ENCODE data around the gene ZNF408. TPM values are rescaled to one million over a fixed set of nuclear protein-coding genes. Genes with fewer than 3 reads are reported as not detected.

The ZNF408 gene
- polyA plus RNA-seq, 1 donor from 2014 or later = 9.1 TPM

DNA sequence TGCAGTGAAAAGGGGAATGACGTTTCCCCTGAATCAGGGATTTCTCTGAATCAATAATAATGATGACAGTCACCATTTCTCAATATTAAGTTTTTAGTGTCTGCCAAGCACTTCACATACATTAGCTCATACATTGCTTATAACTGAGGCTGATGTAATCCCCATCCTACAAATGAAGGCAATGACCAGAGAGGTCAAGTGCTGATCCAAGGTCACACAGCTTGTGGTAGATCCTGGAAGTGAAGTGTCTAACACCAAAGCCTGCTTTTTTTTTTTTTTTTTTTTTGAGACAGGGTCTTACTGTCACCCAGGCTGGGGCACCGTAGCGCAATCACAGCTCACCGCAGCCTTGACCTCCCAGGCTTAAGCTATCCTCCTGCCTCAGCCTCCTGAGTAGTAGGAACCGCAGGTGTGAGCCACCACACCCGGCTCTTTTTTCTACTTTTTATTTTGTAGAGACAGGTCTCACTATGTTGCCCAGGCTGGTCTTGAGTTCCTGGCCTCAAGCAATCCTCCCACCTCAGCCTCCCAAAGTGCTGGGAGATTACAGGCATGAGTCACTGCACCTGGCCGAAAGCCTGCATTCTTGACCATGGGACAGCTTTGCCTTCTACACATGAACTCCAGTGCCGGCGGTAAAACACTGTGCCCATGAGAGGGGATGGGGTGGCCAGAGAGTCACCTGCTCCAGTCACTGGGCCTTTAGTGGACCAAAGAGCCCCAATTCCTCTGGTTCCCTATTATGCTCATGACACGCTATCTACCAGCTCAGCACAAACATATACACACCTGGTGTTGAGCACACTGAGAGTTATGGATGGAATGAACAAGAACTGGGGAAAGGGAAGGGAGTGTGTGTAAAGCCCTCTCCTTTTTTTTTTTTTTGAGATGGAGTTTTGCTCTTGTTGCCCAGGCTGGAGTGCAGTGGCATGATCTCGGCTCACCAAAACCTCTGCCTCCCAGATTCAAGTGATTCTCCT lies 17.8 kb upstream of the ZNF408 start:
- no peak overlapping the region for H3K4me3 ChIP-seq (ENCODE audit: low read length)
- TF ChIP-seq, protein P1, sequence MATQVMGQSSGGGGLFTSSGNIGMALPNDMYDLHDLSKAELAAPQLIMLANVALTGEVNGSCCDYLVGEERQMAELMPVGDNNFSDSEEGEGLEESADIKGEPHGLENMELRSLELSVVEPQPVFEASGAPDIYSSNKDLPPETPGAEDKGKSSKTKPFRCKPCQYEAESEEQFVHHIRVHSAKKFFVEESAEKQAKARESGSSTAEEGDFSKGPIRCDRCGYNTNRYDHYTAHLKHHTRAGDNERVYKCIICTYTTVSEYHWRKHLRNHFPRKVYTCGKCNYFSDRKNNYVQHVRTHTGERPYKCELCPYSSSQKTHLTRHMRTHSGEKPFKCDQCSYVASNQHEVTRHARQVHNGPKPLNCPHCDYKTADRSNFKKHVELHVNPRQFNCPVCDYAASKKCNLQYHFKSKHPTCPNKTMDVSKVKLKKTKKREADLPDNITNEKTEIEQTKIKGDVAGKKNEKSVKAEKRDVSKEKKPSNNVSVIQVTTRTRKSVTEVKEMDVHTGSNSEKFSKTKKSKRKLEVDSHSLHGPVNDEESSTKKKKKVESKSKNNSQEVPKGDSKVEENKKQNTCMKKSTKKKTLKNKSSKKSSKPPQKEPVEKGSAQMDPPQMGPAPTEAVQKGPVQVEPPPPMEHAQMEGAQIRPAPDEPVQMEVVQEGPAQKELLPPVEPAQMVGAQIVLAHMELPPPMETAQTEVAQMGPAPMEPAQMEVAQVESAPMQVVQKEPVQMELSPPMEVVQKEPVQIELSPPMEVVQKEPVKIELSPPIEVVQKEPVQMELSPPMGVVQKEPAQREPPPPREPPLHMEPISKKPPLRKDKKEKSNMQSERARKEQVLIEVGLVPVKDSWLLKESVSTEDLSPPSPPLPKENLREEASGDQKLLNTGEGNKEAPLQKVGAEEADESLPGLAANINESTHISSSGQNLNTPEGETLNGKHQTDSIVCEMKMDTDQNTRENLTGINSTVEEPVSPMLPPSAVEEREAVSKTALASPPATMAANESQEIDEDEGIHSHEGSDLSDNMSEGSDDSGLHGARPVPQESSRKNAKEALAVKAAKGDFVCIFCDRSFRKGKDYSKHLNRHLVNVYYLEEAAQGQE (IDR thresholded peaks at IDR 0.05; ENCODE audit: borderline replicate concordance) = no peak
- TF ChIP-seq SMC3 (conservative IDR thresholded peaks at IDR 0.05; ENCODE audit: poor library complexity) = no peak
- TF ChIP-seq EZH2 (IDR thresholded peaks at IDR 0.05; ENCODE audit: borderline replicate concordance, insufficient read depth, low read length, poor library complexity, severe bottlenecking) = no peak
- no peak for TF ChIP-seq MXI1 (conservative IDR thresholded peaks at IDR 0.05; ENCODE audit: poor library complexity, severe bottlenecking)
- TF ChIP-seq, protein P2, sequence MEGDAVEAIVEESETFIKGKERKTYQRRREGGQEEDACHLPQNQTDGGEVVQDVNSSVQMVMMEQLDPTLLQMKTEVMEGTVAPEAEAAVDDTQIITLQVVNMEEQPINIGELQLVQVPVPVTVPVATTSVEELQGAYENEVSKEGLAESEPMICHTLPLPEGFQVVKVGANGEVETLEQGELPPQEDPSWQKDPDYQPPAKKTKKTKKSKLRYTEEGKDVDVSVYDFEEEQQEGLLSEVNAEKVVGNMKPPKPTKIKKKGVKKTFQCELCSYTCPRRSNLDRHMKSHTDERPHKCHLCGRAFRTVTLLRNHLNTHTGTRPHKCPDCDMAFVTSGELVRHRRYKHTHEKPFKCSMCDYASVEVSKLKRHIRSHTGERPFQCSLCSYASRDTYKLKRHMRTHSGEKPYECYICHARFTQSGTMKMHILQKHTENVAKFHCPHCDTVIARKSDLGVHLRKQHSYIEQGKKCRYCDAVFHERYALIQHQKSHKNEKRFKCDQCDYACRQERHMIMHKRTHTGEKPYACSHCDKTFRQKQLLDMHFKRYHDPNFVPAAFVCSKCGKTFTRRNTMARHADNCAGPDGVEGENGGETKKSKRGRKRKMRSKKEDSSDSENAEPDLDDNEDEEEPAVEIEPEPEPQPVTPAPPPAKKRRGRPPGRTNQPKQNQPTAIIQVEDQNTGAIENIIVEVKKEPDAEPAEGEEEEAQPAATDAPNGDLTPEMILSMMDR (IDR thresholded peaks at IDR 0.05; ENCODE audit: poor library complexity, severe bottlenecking) = no peak
- TF ChIP-seq EP300 (conservative IDR thresholded peaks at IDR 0.05; ENCODE audit: poor library complexity, severe bottlenecking) = no peak
- no peak for TF ChIP-seq TAF1 (IDR thresholded peaks at IDR 0.05; ENCODE audit: low read depth)
- TF ChIP-seq POLR2AphosphoS5 (IDR thresholded peaks at IDR 0.05) = no peak
- no peak for TF ChIP-seq RAD21 (conservative IDR thresholded peaks at IDR 0.05)
- H2AFZ ChIP-seq (ENCODE audit: low read depth, low read length) = no peak overlapping the region
- H3K9ac ChIP-seq (ENCODE audit: low read length) = no peak overlapping the region
- no peaks in the 10 kb centered on the region for H3F3A ChIP-seq (ENCODE audit: insufficient read depth, low read length, poor library complexity, severe bottlenecking)
- H3K27ac ChIP-seq (ENCODE audit: low read length) = no peak overlapping the region
- no peaks in the 10 kb centered on the region for H3K27me3 ChIP-seq (ENCODE audit: insufficient read depth, low read depth, low read length)
- no peaks in the 10 kb centered on the region for H3K9me2 ChIP-seq (ENCODE audit: insufficient read depth, low read length)
- no peaks in the 10 kb centered on the region for H3K36me3 ChIP-seq (ENCODE audit: insufficient read depth, low read length)
- H3K79me2 ChIP-seq (replicated peaks; ENCODE audit: insufficient read depth, low read length) = no peaks in the 10 kb centered on the region
- no peaks in the 10 kb centered on the region for H4K20me1 ChIP-seq (ENCODE audit: insufficient read depth)
- no peaks in the 10 kb centered on the region for H3K9me3 ChIP-seq (ENCODE audit: low read length)
- no peak overlapping the region for H3K4me2 ChIP-seq (ENCODE audit: low read length)

DNA sequence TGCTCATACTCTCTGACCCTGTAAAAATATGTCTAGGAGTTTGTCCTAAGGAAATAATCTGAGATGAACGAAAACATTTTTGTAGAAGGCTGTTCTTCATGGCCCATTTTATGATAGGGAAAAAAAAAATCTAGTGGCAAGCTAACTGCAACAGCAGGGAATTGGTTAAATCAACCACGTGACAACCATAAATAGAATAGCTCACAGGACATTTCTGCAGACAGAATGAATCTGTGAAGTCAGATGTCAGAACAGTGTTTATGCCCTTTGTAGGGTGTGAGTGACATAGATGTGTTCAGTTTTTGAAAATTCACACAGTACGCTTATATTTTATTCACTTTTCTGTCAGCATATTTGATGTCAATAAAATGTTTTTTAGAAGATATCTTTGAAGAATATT lies 16.5 kb upstream of the ZNF408 start:
- H3K9me2 ChIP-seq (ENCODE audit: insufficient read depth, low read length) = no peaks in the 10 kb centered on the region
- H3K4me3 ChIP-seq (ENCODE audit: low read length) = no peak overlapping the region
- H3K9ac ChIP-seq (ENCODE audit: low read length) = no peak overlapping the region
- no peaks in the 10 kb centered on the region for H3K36me3 ChIP-seq (ENCODE audit: insufficient read depth, low read length)
- no peaks in the 10 kb centered on the region for H3K27me3 ChIP-seq (ENCODE audit: insufficient read depth, low read depth, low read length)
- no peak overlapping the region for H3K4me2 ChIP-seq (ENCODE audit: low read length)
- TF ChIP-seq MXI1 (conservative IDR thresholded peaks at IDR 0.05; ENCODE audit: poor library complexity, severe bottlenecking) (no peak), EZH2 (IDR thresholded peaks at IDR 0.05; ENCODE audit: borderline replicate concordance, insufficient read depth, low read length, poor library complexity, severe bottlenecking) (no peak), RAD21 (conservative IDR thresholded peaks at IDR 0.05) (no peak), EP300 (conservative IDR thresholded peaks at IDR 0.05; ENCODE audit: poor library complexity, severe bottlenecking) (no peak), SMC3 (conservative IDR thresholded peaks at IDR 0.05; ENCODE audit: poor library complexity) (no peak), TAF1 (IDR thresholded peaks at IDR 0.05; ENCODE audit: low read depth) (no peak), POLR2AphosphoS5 (IDR thresholded peaks at IDR 0.05) (no peak)
- TF ChIP-seq, protein P1 (IDR thresholded peaks at IDR 0.05; ENCODE audit: borderline replicate concordance) = no peak
- TF ChIP-seq, protein P2 (IDR thresholded peaks at IDR 0.05; ENCODE audit: poor library complexity, severe bottlenecking) = no peak
- no peaks in the 10 kb centered on the region for H3F3A ChIP-seq (ENCODE audit: insufficient read depth, low read length, poor library complexity, severe bottlenecking)
- no peaks in the 10 kb centered on the region for H3K79me2 ChIP-seq (replicated peaks; ENCODE audit: insufficient read depth, low read length)
- H3K9me3 ChIP-seq (ENCODE audit: low read length) = no peaks in the 10 kb centered on the region
- no peaks in the 10 kb centered on the region for H4K20me1 ChIP-seq (ENCODE audit: insufficient read depth)
- no peak overlapping the region for H2AFZ ChIP-seq (ENCODE audit: low read depth, low read length)
- no peak overlapping the region for H3K27ac ChIP-seq (ENCODE audit: low read length)
